Glutamatergic neuron (in vitro differentiated cells): ENCODE data around the gene XKRX. TPM values are rescaled to one million over a fixed set of nuclear protein-coding genes. Genes with fewer than 3 reads are reported as not detected.

ENCODE experiments used
- total RNA-seq: library from RNA; stranded (reverse); fragmentation: NEBNext Ultra II Directional; extraction: Animal tissue kit (Norgen Biotek cat#: 25700); gene quantifications from one replicate; pipeline ENCODE4 v1.2.1, GENCODE V29; 2021; ENCODE audit not compliant: unreplicated experiment

Gene XKRX
- total RNA-seq, 1 donor from 2014 or later = not detected

Other genes with a start within 250 kb of the XKRX start
- gene SYTL4, start 196.8 kb downstream of the XKRX start, total RNA-seq = 0.25 TPM
- 17.2 TPM for gene CSTF2, start 108.5 kb downstream of the XKRX start, total RNA-seq
- gene NOX1, start 54.6 kb downstream of the XKRX start, total RNA-seq = not detected
- not detected for gene ARL13A, start 40.8 kb upstream of the XKRX start, total RNA-seq
- gene TRMT2B, start 123.2 kb upstream of the XKRX start, total RNA-seq = 5.1 TPM
- gene TMEM35A, start 150.0 kb upstream of the XKRX start, total RNA-seq = 27.5 TPM
- 10.2 TPM for gene CENPI, start 169.3 kb upstream of the XKRX start, total RNA-seq